AG09309 (cell line): Measurements from ENCODE around the gene ID4.

ENCODE experiments used
- DNase-seq: peaks from one replicate; pipeline ENCODE4 v3.0.0-alpha.2; 2010; ENCODE audit warnings: low read depth
- H3K4me3 ChIP-seq: 2 replicates; pipeline ENCODE4 v1.5.1; 2011; ENCODE audit warnings: mild to moderate bottlenecking, low read depth, low read length, moderate library complexity; ENCODE audit not compliant: control insufficient read depth
- TF ChIP-seq, protein P1 (sequence below): IDR thresholded peaks from 2 replicates; pipeline ENCODE4 v1.5.1; 2011; ENCODE audit warnings: mild to moderate bottlenecking, low read depth, low read length, inconsistent platforms; ENCODE audit not compliant: insufficient read depth, control insufficient read depth; ENCODE audit errors: missing control alignments

ID4 gene

DNA sequence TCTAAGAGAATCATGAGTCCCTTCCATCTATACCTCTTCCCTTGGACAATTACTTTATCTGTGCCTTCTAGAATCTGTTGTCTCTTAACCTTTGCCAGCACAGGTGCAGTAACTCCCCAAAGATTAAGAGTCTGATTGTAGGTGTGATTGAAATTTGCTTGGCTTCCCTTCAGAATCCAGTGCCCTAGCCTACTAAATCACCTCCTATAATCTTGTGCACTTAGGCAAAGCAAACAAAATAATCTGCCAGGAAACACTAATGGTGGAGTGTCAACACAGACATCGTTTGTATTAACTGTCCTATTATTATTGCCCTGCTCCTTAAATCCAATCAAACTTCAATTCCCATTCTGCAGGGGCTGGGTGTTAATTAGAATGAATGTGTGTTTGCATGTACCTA lies 28.0 kb downstream of the ID4 start:
- no peak overlapping the region for H3K4me3 ChIP-seq
- no peak for DNase-seq
- TF ChIP-seq, protein P1, sequence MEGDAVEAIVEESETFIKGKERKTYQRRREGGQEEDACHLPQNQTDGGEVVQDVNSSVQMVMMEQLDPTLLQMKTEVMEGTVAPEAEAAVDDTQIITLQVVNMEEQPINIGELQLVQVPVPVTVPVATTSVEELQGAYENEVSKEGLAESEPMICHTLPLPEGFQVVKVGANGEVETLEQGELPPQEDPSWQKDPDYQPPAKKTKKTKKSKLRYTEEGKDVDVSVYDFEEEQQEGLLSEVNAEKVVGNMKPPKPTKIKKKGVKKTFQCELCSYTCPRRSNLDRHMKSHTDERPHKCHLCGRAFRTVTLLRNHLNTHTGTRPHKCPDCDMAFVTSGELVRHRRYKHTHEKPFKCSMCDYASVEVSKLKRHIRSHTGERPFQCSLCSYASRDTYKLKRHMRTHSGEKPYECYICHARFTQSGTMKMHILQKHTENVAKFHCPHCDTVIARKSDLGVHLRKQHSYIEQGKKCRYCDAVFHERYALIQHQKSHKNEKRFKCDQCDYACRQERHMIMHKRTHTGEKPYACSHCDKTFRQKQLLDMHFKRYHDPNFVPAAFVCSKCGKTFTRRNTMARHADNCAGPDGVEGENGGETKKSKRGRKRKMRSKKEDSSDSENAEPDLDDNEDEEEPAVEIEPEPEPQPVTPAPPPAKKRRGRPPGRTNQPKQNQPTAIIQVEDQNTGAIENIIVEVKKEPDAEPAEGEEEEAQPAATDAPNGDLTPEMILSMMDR, result no peak

DNA sequence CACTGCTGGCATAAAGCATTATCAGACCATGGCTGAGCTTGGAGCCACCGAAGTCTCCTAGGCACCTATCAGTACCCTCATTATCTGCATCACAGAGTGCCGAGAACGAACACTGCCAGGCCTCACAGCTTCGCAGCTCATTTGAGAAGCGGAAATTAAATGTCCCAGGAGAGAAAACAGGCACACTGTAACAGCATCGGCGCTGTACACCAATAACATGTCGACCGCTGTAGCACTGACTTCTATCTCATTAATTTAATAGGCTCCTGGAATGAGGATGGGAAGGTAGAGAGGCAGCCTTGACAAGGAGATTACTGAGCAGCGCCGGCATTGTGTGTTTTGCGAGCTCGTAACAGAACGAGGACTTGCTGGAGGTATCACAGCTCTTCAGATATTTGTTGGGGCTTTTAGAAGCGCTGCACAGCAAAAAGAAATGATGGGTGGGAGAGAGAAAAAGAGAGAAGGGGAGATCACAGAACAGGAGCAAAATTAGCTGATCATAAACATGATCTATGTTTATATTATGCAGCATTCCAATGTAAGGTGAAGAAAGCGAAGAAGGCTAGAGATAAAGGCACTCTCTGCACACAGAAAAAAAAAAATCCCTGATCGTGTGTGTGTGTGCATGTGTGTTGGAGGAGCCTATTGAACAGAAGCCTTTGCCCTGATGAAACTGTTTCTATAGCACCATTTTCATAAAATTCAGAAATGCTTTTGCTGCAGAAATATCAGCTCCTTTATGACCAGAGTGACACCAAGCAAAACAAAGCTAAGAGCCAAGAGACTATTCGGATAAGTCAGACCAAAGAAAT lies 29.2 kb downstream of the ID4 start:
- TF ChIP-seq, protein P1, result no peak
- no peak for DNase-seq
- H3K4me3 ChIP-seq, result no peak overlapping the region

DNA sequence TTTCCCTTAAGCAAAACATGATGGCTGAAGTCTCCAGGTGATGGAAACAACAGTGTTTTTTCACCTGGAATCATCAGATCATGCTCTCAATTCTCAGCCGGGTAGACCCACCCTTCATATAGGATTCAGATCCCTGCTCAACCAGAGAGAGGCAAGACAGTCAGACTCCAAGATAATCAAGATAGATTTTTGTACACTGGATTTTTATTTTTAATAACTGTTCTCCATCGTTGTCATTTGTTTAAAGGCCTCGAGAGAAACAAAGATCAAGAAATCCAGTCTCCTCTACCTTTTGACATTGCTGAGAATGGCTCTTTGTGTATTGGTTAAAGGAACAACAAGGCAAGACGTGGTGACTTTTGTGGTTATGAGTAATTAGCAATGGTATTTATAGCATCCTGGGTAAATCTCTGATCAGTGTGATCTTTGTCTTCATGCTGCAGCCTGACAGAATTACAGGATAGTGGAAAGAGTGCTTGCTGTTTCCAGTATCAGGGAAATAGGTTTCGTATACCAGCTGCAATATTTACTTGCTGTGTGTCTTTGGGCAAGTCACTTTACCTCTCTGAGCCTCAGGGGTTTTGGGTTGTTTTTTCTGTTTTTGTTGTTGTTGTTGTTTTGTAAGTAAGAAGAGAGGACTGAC lies 29.9 kb downstream of the ID4 start:
- peak; percentile 17 for DNase-seq
- TF ChIP-seq, protein P1, result no peak
- no peak overlapping the region for H3K4me3 ChIP-seq

DNA sequence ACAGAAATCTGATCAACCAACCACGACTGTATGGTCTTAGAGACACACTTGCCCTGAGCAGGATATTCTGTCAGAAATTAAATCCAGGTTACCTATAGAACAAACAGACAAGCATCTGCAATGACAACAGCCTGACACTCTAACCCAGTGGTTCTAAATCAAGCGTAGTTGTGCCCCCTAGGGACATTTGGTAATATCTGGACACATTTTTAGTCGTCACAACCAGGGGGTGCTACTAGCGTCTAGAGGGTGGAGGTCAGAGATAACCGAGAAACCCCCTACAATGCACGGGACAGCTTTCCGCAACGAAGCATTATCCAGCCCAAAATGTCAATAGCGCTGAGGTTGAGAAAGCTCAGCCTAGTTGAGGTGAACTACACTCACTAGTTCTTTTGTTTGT lies 32.3 kb downstream of the ID4 start:
- DNase-seq, result no peak
- TF ChIP-seq, protein P1, result no peak
- H3K4me3 ChIP-seq, result no peak overlapping the region

DNA sequence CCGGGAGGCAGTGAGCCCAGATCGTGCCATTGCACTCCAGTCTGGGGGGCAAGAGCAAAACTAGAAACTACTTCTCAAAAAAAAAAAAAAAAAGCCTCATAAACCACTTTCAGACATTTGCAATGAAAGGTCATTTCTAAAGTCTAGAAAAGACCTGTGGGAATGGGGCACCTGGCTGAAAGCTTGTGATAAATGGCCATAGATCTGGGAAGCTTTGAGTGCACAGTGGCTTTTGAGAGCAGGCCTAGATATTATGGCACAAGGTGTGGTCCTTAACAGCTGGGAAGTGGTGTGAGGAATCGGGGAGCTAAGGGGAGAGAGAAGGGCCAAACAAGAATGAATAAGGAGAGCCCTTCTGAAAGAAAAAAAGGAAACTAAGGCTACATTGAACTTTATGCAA lies 33.2 kb downstream of the ID4 start:
- no peak overlapping the region for H3K4me3 ChIP-seq
- TF ChIP-seq, protein P1, result no peak
- no peak for DNase-seq

DNA sequence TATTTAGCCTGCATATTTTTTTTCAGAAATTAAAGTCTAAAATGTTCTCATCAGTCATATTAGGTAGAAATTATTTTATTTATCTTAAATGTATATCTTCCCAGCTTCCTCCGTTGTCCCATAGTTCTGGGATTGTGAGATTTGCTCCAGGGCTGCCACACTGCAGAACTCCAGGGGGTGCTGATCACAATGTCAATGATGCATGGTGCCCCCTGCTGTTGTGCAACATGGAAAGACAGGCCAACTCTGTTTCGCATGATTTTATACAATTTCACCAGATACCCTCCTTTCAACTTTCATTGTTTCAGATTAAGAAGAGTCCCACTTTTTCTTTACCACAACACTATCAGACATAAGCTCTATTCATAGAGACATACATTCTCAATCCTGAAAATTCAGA lies 35.9 kb downstream of the ID4 start:
- H3K4me3 ChIP-seq, result no peak overlapping the region
- TF ChIP-seq, protein P1, result no peak
- no peak for DNase-seq
